HG03439 (cell line): ENCODE results near the gene GARIN1A.
"Not testable (repeated sequence)": the region's sequence is repeated elsewhere in the genome, so short reads cannot be mapped to it uniquely, and the experiment has no call there.

Experiments used
- ATAC-seq: cut with Tn5 transposase; IDR thresholded peaks from one replicate; pipeline ENCODE4 v1.9.1; 2021; ENCODE audit warnings: mild to moderate bottlenecking, moderate library complexity; ENCODE audit not compliant: unreplicated experiment

The GARIN1A gene

DNA sequence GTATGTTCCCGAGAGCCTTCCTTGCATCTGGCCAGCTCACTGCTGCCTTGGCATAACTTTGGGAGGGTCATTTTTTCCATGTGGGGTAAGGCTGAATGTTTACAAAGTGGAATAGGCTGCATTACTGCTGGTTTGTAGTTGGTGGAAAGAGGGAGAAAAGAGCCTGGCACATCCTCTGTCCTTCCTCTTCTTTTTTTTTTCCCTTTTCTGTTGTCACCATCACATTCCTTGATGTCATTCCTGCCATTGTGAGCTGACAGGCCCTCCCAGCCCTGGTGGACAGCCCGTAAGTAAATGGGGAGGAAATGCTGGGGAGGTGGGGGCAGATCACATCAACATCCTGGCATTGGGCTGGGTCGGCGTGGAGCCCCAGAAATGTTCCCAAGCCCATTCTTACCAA lies at the start of gene GARIN1A:
Gene GARIN1A, plus strand, starts transcription at position 301 of the 400 bp plus-strand sequence. CDS start 106 bp downstream, outside the sequence.
- ATAC-seq = no peak

DNA sequence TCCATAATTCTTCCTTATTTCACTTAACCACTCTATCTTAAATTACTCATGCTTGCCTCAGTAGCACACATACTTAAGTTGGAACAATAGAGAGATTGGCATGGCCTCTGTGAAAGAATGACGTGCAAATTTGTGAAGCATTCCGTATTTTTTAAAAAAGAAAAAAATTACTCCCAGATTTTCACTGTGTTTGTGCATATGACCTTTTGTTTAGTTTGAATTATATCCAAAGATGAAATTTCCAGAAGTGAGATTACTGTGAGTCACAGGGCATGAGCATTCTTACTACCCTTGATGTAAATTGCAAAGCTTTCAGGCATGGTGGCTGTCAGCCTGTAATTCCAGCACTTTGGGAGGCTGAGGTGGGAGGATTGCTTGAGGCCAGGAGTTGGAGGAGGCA lies 45.0 kb upstream of the GARIN1A start:
- not testable (repeated sequence) for ATAC-seq

DNA sequence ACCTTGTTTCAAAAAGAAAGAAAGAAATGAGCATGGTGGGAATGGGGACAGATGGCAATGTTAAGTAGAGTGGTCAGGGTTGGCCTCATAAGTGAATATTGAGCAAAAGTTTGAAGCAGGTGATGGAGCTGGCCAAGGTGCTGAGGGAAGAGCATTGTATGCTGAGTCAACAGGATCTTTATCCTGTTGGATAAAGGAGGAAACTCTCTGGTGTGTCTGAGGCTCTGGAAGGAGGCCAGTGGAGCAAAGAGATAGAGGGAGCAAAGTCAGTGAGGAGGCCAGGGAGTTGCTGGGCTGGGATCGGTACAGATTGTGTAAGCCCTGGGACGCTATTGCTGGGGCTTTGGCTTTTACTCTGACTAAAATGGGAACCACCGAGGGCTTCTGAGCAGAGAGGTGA lies 38.2 kb upstream of the GARIN1A start:
- not testable (repeated sequence) for ATAC-seq

DNA sequence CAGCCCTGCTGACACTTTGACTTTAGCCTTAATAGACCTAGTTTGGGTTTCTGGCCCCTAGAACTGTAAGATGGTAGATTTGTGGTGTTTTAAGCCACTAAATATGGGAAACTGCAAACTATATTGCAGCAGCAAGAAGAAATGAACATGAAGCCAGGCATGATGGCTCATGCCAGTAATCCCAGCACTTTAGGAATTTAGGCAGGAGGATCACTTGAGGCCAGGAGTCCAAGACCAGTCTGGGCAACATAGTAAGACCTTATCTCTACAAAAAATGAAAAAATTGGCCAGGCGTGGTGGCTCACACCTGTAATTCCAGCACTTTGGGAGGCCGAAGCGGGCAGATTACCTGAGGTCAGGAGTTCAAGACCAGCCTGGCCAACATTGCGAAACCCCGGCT lies 26.9 kb upstream of the GARIN1A start:
- ATAC-seq = not testable (repeated sequence)

DNA sequence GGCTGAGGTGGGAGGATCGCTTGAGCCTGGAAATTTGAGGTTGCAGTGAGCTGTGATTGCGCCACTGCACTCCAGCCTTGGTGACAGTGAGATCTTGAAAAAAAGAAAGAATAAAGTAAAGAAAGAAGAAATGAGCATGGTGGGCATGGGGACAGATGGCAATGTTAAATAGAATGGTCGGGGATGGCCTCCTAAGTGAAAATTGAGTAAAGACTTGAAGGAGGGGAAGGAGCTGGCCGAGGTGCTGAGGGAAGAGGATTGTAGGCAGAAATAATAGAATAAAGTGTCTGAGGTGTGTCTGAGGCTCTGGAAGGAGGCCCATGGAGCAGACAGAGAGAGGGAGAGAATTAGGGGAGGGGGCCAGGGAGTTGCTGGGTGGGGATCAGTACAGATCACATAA lies 26.2 kb upstream of the GARIN1A start:
- not testable (repeated sequence) for ATAC-seq

DNA sequence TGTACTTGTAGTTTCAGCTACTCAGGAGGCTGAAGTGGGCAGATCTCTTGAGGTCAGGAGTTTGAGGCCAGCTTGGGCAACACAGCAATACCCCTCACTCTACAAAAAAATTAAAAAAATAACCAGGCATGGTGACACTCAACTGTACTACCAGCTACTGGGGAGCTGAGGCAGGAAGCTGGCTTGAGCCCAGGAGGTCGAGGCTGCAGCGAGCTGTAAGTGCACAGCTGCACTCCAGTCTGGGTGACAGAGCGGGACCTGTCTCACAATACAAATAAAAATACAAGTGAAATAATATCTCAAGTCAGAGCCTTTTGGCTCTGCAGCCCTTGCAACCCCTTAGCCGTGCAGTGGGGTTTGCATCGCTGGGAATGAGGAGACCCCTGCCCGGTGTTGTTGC lies 25.2 kb upstream of the GARIN1A start:
- not testable (repeated sequence) for ATAC-seq

DNA sequence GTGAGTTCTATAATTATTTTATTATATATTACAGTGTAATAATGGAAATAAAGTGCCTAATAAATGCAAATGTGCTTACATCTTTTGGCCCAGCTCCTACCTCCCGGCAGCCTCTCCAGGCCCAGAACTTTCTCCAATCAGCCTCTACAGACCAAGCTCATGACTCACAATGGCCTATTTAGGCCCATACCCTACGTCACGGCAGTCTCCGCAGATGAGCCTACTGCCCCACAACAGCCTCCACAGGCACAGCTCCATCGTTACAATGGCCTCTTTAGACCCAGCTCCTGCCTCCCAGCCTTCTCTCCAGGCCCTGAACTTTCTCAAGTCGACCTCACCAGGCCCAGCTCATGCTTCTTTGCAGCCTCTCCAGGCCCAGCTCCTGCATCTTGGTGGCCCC lies 21.0 kb upstream of the GARIN1A start:
- ATAC-seq = not testable (repeated sequence)

DNA sequence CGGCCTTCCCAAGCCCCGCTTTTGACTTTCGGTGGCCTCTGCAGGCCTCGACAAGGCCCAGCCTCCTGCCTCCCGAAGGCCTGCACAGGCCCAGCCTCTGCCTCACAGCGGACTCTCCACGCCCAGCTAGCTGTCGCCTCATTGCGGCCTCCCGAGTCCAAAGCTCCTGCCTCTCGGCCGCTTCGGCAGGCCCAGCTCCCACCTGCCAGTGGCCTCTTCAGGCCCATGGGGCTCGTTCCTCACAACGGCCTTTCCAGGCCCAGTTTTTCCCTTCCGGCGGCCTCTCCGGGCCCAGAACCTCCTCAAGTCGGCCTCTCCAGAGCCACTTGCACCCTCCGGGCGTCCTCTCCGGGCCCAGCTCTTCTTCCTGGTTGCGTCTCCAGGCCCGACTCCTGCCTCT lies 19.5 kb upstream of the GARIN1A start:
- ATAC-seq = not testable (repeated sequence)

DNA sequence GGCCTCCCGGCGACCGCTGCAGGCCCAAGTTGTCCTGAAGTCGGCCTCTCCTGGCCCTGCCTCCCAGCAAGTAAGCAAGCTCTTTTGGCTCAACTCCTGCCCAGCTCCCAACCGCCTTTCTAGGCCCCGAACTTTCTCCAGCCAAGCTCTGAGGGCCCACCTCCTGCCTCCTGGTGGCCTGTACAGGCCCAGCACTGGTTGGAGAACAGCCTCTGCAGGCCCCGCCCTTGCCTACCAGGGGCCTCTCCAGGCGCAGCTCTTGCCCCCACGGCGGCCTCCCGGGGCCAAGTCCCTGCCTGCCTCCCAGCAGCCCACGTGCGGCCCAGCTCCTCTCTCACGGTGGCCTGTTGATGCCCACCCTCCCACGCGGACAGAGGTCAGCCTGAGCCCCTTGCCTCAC lies 18.9 kb upstream of the GARIN1A start:
- ATAC-seq = not testable (repeated sequence)

DNA sequence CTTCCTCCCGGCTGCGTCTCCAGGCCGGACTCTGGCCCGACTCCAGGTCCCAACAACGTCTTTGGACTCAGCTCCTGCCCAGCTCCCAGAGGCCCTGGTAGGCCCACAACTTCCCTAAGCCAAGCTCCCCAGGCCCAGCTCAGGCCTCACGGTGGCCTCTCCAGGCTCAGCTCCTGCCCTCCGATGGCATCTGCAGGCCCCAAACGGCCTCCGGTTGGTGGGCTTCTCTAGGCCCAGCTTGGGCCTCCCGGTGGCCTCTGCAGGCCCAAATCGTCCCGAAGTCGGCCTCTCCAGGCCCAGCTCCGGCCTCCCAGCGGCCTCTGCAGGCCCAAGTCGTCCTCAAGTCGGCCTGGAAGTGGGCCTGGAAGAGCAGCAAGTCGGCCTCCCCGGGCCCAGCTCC lies 18.0 kb upstream of the GARIN1A start:
- ATAC-seq = not testable (repeated sequence)

DNA sequence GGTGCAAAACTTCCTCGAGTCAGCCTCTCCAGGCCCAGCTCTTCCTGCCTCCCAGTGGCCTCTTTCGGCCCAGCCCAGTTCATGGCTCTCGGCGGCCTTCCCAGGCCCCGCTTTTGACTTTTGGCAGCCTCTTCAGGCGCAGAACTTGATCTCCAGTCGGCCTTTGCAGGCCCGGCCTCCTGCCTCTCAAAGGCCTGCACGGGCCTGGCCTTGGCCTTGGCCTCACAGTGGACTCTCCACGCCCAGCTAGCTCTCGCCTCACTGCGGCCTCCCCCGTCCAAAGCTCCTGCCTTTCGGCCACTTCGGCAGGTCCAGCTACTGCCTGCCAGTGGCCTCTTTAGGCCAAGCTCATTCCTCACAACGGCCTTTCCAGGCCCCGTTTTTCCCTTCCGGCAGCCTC lies 17.6 kb upstream of the GARIN1A start:
- not testable (repeated sequence) for ATAC-seq

DNA sequence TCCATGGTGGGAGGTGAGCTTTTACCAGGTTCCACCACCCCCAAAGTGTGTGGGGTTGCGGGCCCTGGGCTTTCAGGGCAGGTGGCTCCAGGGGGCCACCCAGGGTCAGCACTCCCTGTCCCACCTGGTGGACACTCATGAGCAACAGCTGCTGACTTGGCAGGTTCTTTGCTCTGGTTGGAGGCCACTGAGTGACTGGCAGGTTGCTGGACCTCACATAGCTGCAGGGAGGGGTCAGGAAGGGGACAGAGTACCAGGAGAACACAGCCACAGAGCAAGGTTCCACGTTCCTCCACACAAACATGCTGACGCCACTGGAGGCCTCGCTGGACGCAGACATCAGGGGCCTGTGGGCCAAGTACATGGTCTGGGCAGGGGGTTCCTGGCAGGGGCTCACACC lies 13.7 kb upstream of the GARIN1A start:
- not testable (repeated sequence) for ATAC-seq

DNA sequence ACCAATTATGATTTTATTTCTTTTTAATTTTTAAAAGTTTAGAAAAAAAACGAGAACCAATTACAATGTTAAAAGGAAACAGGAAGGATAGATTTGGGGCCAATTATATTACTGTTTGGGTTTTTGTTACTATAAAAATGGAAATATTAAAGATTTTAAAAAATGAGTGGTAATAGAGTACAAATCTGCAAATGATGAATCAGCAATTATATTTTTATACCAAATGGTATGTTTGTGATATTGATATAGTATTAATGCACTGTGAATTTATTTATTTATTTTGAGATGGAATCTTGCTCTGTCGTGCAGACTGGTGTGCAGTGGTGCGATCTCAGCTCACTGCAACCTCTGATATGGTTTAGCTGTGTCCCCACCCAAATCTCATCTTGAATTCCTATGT lies 11.5 kb upstream of the GARIN1A start:
- ATAC-seq = no peak

DNA sequence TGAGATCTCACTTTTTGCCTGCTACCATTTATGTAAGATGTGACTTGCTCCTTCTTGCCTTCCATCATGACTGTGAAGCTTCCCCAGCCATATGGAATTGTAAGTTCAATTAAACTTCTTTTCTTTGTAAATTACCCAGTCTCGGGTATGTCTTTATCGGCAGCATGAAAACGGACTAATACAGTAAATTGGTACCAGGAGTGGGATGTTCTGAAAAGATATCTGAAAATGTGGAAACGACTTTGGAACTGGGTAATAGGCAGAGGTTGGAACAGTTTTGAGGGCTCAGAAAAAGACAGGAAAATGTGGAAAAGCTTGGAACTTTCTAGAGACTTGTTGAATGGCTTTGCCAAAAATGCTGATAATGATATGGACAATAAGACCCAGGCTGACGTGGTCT lies 10.6 kb upstream of the GARIN1A start:
- ATAC-seq = no peak

DNA sequence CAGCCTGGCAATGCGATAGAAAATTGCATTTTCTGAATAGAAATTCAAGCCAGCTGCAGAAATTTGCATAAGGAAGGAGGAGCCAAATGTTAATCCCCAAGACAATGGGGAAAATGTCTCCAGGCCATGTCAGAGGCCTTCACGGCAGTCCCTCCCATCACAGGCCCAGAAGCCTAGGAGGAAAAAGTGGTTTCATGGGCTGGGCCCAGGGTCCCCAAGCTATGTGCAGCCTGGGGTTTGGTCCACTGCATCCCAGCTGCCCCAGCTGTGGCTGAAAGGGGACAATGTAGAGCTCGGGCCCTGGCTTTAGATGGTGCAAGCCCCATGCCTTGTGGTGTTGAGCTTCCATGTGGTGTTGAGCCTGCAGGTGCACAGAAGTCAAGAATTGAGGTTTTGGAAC lies 10.0 kb upstream of the GARIN1A start:
- ATAC-seq = no peak

DNA sequence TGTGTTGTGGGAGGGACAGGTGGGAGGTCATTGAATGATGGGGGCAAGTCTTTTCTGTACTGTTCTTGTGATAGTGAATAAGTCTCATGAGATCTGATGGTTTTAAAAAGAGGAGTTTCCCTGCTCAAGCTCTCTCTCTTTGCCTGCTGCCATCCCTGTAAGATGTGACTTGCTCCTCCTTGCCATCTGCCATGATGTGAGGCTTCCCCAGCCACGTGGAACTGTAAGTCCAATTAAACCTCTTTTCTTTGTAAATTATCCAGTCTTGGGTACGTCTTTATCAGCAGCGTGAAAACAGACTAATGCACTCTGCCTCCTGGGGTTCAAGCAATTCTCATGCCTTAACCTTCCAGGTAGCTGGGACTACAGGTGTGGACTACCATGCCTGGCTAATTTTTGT lies 8.9 kb upstream of the GARIN1A start:
- not testable (repeated sequence) for ATAC-seq

DNA sequence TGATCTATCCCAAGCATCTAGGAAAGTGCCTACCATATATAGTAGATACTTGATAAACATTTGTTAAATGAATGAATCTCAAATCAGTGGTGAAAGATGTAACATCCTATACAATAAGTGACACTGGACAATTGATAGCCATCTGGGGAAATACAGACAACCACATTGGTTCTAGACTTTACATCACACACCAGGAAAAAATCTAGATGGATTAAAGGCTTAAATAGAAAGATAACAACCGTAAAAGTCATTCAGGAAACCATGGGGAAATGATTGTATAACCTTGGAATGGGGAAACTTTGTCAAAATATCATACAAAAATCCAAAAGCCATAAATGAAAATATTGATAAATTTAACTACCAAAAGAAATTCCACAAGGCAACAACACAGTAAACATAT lies 7.0 kb upstream of the GARIN1A start:
- no peak for ATAC-seq

DNA sequence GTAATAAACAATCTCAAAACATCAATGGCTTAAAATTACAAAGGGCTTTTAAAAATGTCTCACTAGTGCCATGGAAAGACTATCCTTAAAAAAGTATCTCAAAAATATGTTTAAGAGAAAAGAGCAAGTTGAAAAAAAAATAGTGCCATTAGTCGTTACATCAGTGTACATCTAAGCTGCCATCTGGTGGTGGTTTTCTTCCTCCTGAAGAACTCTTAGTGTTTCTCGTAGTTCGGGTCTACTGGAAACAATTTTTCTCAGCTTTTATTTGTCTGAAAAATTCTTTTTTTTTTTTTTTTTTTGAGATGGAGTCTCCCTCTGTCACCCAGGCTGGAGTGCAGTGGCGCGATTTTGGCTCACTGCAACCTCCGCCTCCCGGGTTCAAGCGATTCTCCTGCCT lies 5.9 kb upstream of the GARIN1A start:
- ATAC-seq = no peak

DNA sequence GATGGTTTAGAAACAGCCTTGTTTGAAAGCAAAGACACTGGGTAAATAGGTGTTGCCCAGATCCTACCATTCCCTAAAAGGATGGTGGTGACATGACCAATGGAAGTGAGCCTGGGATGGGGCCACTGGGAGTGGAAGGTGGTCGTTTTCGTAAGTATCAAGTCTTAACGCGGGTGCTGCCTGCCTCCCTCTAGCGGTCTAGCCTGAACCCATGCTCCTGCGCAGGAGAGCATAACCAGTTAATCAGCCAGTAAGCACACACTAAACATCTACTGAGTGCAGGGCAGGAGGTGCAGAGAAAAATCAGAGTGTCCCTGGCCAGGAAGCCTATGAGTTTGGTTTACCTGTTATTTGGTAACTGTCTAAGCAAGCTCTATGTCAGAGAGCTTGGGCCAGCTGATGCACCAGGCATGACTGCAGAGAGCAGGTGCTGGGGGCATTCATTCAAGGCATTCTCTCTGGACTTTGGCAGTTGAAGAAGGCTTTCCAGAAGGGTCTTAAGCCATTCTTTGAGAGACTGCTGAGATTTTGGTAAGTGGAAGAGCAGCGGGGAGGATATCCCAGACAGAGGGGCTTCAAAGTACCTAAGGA lies 930 bp downstream of the GARIN1A start:
- ATAC-seq = no peak

DNA sequence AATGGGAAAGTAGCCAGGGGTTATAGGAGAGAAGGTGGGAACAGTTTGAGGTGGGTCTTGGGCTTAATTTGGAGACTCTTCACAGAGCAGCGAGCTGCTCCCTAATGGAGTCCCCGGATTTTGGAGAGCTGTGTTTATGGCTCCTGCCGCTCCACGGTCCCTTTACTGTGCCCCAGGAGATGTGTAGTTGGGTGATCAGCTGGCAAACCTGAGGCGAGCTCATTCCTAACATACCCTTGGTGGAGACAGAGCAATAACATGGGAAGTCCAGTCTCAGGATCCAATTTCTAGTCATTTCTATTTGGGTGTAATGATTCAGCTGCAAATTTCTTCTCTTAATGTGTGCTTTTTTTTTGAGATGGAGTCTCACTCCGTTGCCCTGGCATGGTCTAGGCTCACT lies 1.5 kb downstream of the GARIN1A start:
- ATAC-seq = no peak

DNA sequence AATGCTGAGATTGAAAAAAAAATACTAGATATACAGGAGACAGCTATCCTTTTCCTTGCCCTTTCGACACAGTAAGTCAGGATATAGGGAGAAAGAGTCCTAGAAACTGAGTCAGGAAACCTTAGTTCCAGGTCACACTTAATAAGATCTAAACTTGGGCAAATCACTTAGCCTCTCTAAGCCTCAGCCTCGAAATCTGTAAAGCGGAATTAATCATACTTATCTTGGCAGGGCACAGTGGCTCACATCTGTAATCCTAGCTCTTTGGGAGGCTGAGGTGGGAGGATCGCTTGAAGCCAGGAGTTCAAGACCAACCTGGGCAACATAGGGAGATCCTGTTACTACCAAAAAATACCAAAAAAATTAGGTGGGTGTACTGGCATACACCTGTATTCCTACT lies 4.6 kb downstream of the GARIN1A start:
- no peak for ATAC-seq

DNA sequence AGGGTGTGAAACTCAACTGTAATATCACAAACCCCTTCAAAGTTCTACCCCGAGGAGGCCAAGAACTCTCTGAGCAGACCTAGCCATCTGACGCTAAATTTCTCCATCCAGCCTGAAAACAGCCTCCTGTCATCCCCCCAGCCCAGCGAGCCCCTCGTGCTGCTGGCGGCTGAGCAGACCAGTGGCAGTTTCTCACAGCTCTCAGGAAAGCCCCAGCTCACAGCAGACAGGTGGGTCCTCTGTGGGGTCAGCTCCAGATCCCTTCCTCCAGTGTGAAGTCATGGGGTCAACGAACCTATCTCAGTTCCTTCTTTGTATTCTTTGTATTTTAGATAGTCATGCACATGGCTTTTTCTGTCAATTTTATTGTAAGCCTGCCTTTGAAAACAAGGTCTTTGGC lies 7.8 kb downstream of the GARIN1A start:
- no peak for ATAC-seq

DNA sequence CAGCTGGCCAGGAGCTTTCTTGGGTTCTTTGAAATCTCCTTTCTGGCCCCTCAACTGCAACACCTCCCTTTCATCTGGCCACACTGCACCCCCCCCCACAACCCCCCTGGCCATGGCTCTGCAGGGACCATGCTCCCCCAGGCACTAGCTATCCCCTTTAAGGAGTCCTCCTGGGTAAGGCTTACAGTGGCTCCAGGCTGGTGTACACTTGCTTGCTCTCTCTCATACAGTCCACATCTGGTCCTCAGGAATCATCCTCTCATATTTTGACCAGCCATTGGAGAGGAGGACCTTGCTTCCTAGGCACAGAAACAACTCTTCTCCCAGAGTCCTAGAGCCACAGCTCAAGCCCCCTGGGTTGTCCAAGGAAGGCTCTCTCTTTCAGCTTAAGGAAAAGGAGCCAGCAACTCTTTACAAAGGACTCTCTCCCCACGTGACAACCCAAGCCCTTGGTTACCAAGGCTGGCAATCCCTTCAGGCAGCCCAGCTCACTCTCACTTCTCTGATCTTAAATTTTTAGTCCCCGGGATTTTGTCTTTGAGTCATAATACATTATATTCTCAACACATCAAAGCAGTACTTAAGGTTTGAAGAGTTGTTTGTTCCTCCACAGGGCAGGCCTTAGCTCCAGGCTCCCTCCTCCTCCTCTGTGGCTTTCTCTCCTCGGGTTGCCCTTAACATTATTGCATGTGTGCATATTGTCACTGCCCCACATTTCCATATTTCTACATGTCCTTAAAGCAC lies 9.9 kb downstream of the GARIN1A start:
- ATAC-seq = no peak
